CD14-positive monocyte (primary cell): ENCODE data around the gene RAB1A. TPM values are rescaled to one million over a fixed set of nuclear protein-coding genes. Genes with fewer than 3 reads are reported as not detected.

Source experiments
- DNase-seq, 3 donors: peaks; one replicate each; pipeline ENCODE4 v3.0.0-alpha.2; 2011 to 2022
- H2AFZ ChIP-seq: 2 replicates; pipeline ENCODE4 v1.6.0; 2012; ENCODE audit warnings: mild to moderate bottlenecking, low read depth, low read length, inconsistent platforms; ENCODE audit not compliant: insufficient read depth, poor library complexity, severe bottlenecking
- H3K27ac ChIP-seq, 2 donors: 1 replicate in 1 of 2; 2 replicates in 1 of 2; pipeline ENCODE4 v1.5.1; 2012 to 2013; ENCODE audit warnings: low read length in 2 of 2, control low read depth in 1 of 2, inconsistent platforms in 1 of 2, low read depth in 1 of 2, mild to moderate bottlenecking in 1 of 2
- H3K27me3 ChIP-seq, 2 donors: one replicate each; pipeline versions ENCODE4 v1.6.0 to v1.6.1; 2011 to 2013; ENCODE audit warnings: low read length in 2 of 2; ENCODE audit not compliant: control insufficient read depth in 2 of 2, insufficient read depth in 2 of 2
- H3K36me3 ChIP-seq, 2 donors: replicated peaks in 1 of 2; 1 replicate in 1 of 2; 2 replicates in 1 of 2; pipeline versions ENCODE4 v1.5.1 to v1.6.1; 2012 to 2013; ENCODE audit warnings: low read length in 2 of 2, control low read depth in 1 of 2, inconsistent platforms in 1 of 2, mild to moderate bottlenecking in 1 of 2; ENCODE audit not compliant: insufficient read depth in 2 of 2, control insufficient read depth in 1 of 2
- H3K4me1 ChIP-seq, 2 donors: 1 replicate in 1 of 2; 2 replicates in 1 of 2; pipeline versions ENCODE4 v1.5.1 to v1.6.1; 2012 to 2013; ENCODE audit warnings: low read length in 2 of 2, control low read depth in 1 of 2, inconsistent platforms in 1 of 2, mild to moderate bottlenecking in 1 of 2, moderate library complexity in 1 of 2; ENCODE audit not compliant: insufficient read depth in 2 of 2, control insufficient read depth in 1 of 2
- H3K4me2 ChIP-seq: replicated peaks from 2 replicates; pipeline ENCODE3; 2012; ENCODE audit warnings: low read length, moderate library complexity, mild to moderate bottlenecking; ENCODE audit not compliant: poor library complexity, severe bottlenecking; ENCODE audit errors: extremely low read depth
- H3K4me3 ChIP-seq, 3 experiments: fragments of 200-600 bp in 1 of 3; sonication (generic) in 1 of 3; replicated peaks in 1 of 3; 1 replicate in 2 of 3; 2 replicates in 1 of 3; pipeline ENCODE4 v1.5.1; 2011 to 2013; ENCODE audit warnings: low read length in 3 of 3, mild to moderate bottlenecking in 3 of 3, control low read depth in 2 of 3, low read depth in 2 of 3, inconsistent platforms in 1 of 3, moderate library complexity in 1 of 3
- H3K79me2 ChIP-seq: 2 replicates; pipeline ENCODE4 v1.6.0; 2012; ENCODE audit warnings: mild to moderate bottlenecking, control low read depth, inconsistent platforms, low read length, moderate library complexity; ENCODE audit not compliant: insufficient read depth
- H3K9ac ChIP-seq: 2 replicates; pipeline ENCODE4 v1.6.0; 2017; ENCODE audit warnings: low read length, mild to moderate bottlenecking; ENCODE audit not compliant: insufficient read depth, poor library complexity, severe bottlenecking
- H3K9me3 ChIP-seq, 2 donors: replicated peaks in 1 of 2; 1 replicate in 1 of 2; 2 replicates in 1 of 2; pipeline versions ENCODE4 v1.5.1 to v1.6.1; 2012 to 2013; ENCODE audit warnings: low read length in 2 of 2, control low read depth in 1 of 2; ENCODE audit not compliant: control insufficient read depth in 1 of 2, insufficient read depth in 1 of 2
- H4K20me1 ChIP-seq: 2 replicates; pipeline ENCODE4 v1.6.0; 2012; ENCODE audit warnings: mild to moderate bottlenecking, low read length, control low read depth, moderate library complexity; ENCODE audit not compliant: insufficient read depth
- H3K27ac Mint-ChIP-seq, 7 donors: one replicate each; pipeline ENCODE4 v1.8.0; 2020; ENCODE audit warnings: mild to moderate bottlenecking in 7 of 7, mixed read lengths in 7 of 7, moderate library complexity in 6 of 7, inconsistent platforms in 2 of 7
- H3K27me3 Mint-ChIP-seq, 3 donors: one replicate each; pipeline ENCODE4 v1.8.0; 2021 to 2022; ENCODE audit warnings: low read depth in 3 of 3, mild to moderate bottlenecking in 3 of 3, mixed read lengths in 3 of 3, moderate library complexity in 3 of 3, inconsistent platforms in 1 of 3
- H3K36me3 Mint-ChIP-seq, 2 donors: one replicate each; pipeline ENCODE4 v1.8.0; 2020; ENCODE audit warnings: mixed read lengths in 2 of 2, inconsistent platforms in 1 of 2, mild to moderate bottlenecking in 1 of 2
- H3K4me1 Mint-ChIP-seq: one replicate; pipeline ENCODE4 v1.8.0; 2020; ENCODE audit warnings: mild to moderate bottlenecking, mixed read lengths
- H3K4me3 Mint-ChIP-seq, 2 donors: one replicate each; pipeline ENCODE4 v1.8.0; 2020; ENCODE audit warnings: mild to moderate bottlenecking in 2 of 2, mixed read lengths in 2 of 2, moderate library complexity in 1 of 2
- H3K9me3 Mint-ChIP-seq, 7 donors: one replicate each; pipeline ENCODE4 v1.8.0; 2020 to 2022; ENCODE audit warnings: mixed read lengths in 7 of 7, mild to moderate bottlenecking in 6 of 7, moderate library complexity in 6 of 7, inconsistent platforms in 2 of 7
- CTCF ChIP-seq: fragments of 200-600 bp; IDR thresholded peaks from one replicate; pipeline ENCODE4 v1.8.0; 2022; ENCODE audit warnings: antibody characterized with exemption, mild to moderate bottlenecking
- WGBS: methylation state at CpG from one replicate; pipeline ENCODE4 v1.1.5; 2013; ENCODE audit warnings: missing lambda C conversion rate; ENCODE audit not compliant: insufficient coverage; 5-methylcytosine and 5-hydroxymethylcytosine counted together
- intact Hi-C, 2 donors: fragments of 100-400 bp; cut with micrococcal nuclease; formaldehyde crosslinking; loops; one replicate each; pipeline versions ENCODE4 v1.15.0 to v1.15.1; 2023
- polyA plus RNA-seq, 3 donors: library from polyadenylated mRNA; depleted of rRNA in 1 of 3; unstranded in 2 of 3; stranded (reverse) in 1 of 3; fragments of 300-500 nt in 2 of 3; fragments of >200 nt in 1 of 3; fragmentation: Illumina TruSeq in 2 of 3; gene quantifications; 1 replicate in 2 of 3; 2 replicates in 1 of 3; pipeline ENCODE4 v1.2.3, GENCODE V29; 2012 to 2021

Gene RAB1A
- polyA plus RNA-seq, 3 donors, result 106 to 124 (median 110) TPM

- Histone ChIP-seq H3K4me3 (peak overlapping the region; percentile 67 to 93 (median 77)), H3K4me2 (peak overlapping the region; percentile 87), H4K20me1 (no peaks in the 10 kb centered on the region), H2AFZ (peak overlapping the region; percentile 95), H3K27me3 (no peaks in the 10 kb centered on the region), H3K27ac (peak overlapping the region in 1 of 2 donors; percentile 81), H3K36me3 (no peaks in the 10 kb centered on the region), H3K4me1 (peaks cover 44 to 53% of the 10 kb centered on the region in 2 donors), H3K79me2 (peaks cover 59% of the 10 kb centered on the region), H3K9ac (peak overlapping the region; percentile 73), H3K9me3 (no peaks in the 10 kb centered on the region)
- Mint-ChIP-seq H3K4me1 (peaks cover 58% of the 10 kb centered on the region), H3K9me3 (peaks cover 0 to 2% (median 0%) of the 10 kb centered on the region in 7 donors), H3K27me3 (peaks cover 0 to 3% (median 0%) of the 10 kb centered on the region in 3 donors), H3K27ac (peak overlapping the region in 6 of 7 donors; percentile 5 to 88 (median 56)), H3K4me3 (peak overlapping the region; percentile 85 to 95), H3K36me3 (peaks cover 0 to 1% of the 10 kb centered on the region in 2 donors)
- no peak for TF ChIP-seq CTCF
- 2% methylated on average over 5 of the region's 5 CpGs for WGBS
- intact Hi-C loops, result no loop called here
- no peak for DNase-seq
Measured at GRCh38 chr2:65057054-65057375, 72.9 kb downstream of the RAB1A start.

- Histone ChIP-seq H3K9ac (peak within 1 kb of the TSS; percentile 73), H3K36me3 (no peaks in the 10 kb centered on the region), H3K4me1 (peaks cover 44 to 53% of the 10 kb centered on the region in 2 donors), H3K27ac (peak within 1 kb of the TSS; percentile 44 to 81), H2AFZ (peak within 1 kb of the TSS; percentile 95), H3K4me2 (peak within 1 kb of the TSS; percentile 87), H3K4me3 (peak within 1 kb of the TSS; percentile 67 to 93 (median 77)), H3K79me2 (peaks cover 54% of the 10 kb centered on the region), H4K20me1 (no peaks in the 10 kb centered on the region), H3K27me3 (no peaks in the 10 kb centered on the region), H3K9me3 (no peaks in the 10 kb centered on the region)
- intact Hi-C loops, result no loop called here
- H3K36me3 Mint-ChIP-seq, result peaks cover 0 to 4% of the 10 kb centered on the region in 2 donors
- peaks cover 0 to 2% (median 0%) of the 10 kb centered on the region in 7 donors for H3K9me3 Mint-ChIP-seq
- DNase-seq, result peak; percentile 94 to 97 (median 96)
- peak within 1 kb of the TSS; percentile 97 to 99 for H3K4me3 Mint-ChIP-seq
- WGBS, result under 1% methylated on average over 97 of the region's 99 CpGs
- H3K27me3 Mint-ChIP-seq, result peaks cover 0 to 1% (median 1%) of the 10 kb centered on the region in 3 donors
- no peak for TF ChIP-seq CTCF
- H3K27ac Mint-ChIP-seq, result peak within 1 kb of the TSS; percentile 82 to 95 (median 92)
- peaks cover 60% of the 10 kb centered on the region for H3K4me1 Mint-ChIP-seq
Measured at GRCh38 chr2:65056215-65057053, 73.5 kb downstream of the RAB1A start, which contains the start of gene CEP68. CEP68 (plus strand) TSS chr2:65056416; CDS start chr2:65069445, 13,029 bp downstream.
